Measurements from ENCODE around the gene BET1.

DNA sequence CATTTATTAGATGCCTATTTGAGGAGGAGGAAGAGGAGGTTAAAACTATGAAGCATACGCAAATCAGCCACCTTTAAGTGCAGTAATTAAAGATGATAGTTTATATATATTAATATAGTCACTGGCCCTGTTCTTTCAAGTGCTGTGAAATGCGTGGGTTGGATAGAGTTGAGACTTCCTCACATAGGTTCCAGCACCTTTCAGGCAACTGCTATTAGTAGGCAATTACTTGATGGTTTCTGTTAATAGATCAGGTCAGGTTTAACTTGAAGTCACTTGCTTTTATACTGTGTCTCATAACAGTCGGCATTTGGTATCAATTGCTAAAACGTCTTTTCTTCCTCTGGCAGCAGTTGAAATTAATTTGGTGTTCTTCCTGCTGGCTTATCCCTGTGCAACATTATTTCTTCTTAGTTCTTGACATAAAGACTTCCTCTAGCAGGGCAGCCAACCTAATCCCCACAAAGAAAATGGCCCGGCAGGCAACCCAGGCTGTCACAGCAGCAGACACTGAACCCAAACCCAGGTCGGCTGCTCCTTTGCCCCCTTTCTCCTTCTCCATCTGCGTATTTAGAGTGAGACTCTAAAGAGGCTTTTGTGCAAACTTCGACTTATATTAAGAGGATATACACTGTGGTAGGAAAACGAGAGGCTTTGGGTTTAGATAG is 35.3 kb upstream of the BET1 start:
- TF ChIP-seq POLR2AphosphoS5 (IDR thresholded peaks at IDR 0.05; ENCODE audit: borderline replicate concordance, low read depth, low read length) (no peak), EZH2 (IDR thresholded peaks at IDR 0.05) (no peak)

Measured in SK-N-MC (cell line).